Measurements from ENCODE around the gene ZNF276.
"Not testable (repeated sequence)": the region's sequence is repeated elsewhere in the genome, so short reads cannot be mapped to it uniquely, and the experiment has no call there.

Gene ZNF276

DNA sequence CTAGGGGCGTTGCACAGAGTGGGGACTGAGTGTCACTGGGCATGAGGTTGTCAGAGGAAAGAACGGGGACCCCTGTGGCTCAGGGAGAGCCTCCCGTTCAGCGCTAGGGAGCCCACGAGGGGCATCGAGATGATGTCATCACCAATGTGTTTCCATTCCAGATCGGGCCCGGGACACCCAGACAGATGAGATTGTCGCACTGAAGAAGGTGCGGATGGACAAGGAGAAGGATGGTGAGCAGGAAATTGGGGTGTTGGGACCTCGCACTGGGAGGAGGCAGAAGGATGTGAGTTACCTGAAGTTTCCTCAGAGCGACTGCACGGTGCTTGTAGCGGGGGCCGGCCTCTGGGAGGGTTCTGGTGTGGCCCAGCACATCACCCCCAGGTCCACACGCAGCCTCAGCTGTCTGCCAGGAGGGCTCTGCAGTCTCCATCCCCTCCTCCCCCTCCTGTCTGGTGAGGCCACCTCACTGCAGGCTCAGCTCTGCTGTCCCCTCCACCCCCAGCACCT lies 30.9 kb upstream of the ZNF276 start:
- Histone ChIP-seq H3K4me1 (ENCODE audit: control insufficient read depth, low read depth, low read length) (no peaks in the 10 kb centered on the region), H3K4me3 (ENCODE audit: low read length) (no peak overlapping the region), H3K27ac (ENCODE audit: low read length) (no peak overlapping the region), H3K36me3 (ENCODE audit: control insufficient read depth, low read depth, low read length) (peaks cover 29% of the 10 kb centered on the region), H3K9ac (ENCODE audit: low read length) (no peak overlapping the region), H3K27me3 (ENCODE audit: control insufficient read depth, insufficient read depth, low read length) (no peaks in the 10 kb centered on the region), H3K9me3 (ENCODE audit: control insufficient read depth, low read depth, low read length) (peaks cover 2% of the 10 kb centered on the region)

DNA sequence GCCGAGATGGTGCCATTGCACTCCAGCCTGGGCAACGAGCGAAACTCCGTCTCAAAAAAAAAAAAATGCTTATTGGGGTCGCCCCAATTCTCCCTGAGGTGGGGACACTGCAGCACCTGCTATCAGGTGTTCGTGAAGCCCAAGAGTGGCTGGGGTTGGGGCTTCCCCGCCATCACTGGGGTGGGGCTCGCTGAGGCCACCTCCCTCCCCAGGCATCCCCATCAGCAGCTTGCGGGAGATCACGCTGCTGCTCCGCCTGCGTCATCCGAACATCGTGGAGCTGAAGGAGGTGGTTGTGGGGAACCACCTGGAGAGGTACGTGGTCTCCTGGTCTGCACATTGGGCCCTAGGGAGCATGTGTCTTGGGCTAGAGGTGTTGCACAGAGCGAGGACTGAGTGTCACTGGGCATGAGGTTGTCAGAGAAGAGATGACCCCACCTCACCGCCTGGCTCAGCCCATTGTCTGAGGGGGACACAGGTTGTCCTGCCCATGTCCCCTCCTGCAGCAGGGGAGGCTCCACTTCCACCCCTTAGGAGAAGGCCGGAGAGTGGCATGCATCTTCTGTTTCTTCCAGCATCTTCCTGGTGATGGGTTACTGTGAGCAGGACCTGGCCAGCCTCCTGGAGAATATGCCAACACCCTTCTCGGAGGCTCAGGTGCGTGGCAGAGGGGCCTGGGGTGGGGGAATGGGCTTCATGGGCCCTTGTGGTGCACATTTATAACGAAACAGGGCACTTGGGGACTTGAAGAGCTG lies 29.9 kb upstream of the ZNF276 start:
- Histone ChIP-seq H3K36me3 (ENCODE audit: control insufficient read depth, low read depth, low read length) (peaks cover 29% of the 10 kb centered on the region), H3K4me1 (ENCODE audit: control insufficient read depth, low read depth, low read length) (no peaks in the 10 kb centered on the region), H3K9ac (ENCODE audit: low read length) (no peak overlapping the region), H3K4me3 (ENCODE audit: low read length) (no peak overlapping the region), H3K27ac (ENCODE audit: low read length) (no peak overlapping the region), H3K27me3 (ENCODE audit: control insufficient read depth, insufficient read depth, low read length) (no peaks in the 10 kb centered on the region), H3K9me3 (ENCODE audit: control insufficient read depth, low read depth, low read length) (no peaks in the 10 kb centered on the region)

DNA sequence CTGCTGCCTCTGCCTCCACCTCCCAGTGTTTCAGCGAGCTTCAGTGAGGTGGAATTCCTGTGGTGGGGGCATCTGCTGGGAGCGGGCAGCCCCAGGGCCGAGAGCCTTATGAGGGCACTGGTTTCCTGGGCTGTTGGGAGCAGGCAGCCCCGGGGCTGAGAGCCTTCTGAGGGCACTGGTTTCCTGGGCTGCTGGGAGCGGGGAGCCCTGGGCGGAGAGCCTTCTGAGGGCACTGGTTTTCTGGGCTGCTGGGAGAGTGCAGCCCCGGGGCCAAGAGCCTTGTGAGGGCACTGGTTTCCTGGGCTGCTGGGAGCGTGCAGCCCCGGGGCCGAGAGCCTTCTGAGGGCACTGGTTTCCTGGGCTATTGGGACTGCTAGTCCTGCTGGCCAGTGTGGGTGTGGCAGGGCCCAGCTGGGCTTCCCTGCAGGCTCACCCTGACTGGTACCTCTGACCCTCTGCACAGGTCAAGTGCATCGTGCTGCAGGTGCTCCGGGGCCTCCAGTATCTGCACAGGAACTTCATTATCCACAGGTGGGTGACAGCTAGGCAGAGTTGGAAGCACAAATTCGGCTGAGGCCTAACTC lies 29.3 kb upstream of the ZNF276 start:
- no peaks in the 10 kb centered on the region for H3K9me3 ChIP-seq (ENCODE audit: control insufficient read depth, low read depth, low read length)
- no peak overlapping the region for H3K27ac ChIP-seq (ENCODE audit: low read length)
- H3K4me1 ChIP-seq (ENCODE audit: control insufficient read depth, low read depth, low read length), result no peaks in the 10 kb centered on the region
- H3K4me3 ChIP-seq (ENCODE audit: low read length), result no peak overlapping the region
- H3K27me3 ChIP-seq (ENCODE audit: control insufficient read depth, insufficient read depth, low read length), result no peaks in the 10 kb centered on the region
- no peak overlapping the region for H3K9ac ChIP-seq (ENCODE audit: low read length)
- H3K36me3 ChIP-seq (ENCODE audit: control insufficient read depth, low read depth, low read length), result peaks cover 29% of the 10 kb centered on the region

DNA sequence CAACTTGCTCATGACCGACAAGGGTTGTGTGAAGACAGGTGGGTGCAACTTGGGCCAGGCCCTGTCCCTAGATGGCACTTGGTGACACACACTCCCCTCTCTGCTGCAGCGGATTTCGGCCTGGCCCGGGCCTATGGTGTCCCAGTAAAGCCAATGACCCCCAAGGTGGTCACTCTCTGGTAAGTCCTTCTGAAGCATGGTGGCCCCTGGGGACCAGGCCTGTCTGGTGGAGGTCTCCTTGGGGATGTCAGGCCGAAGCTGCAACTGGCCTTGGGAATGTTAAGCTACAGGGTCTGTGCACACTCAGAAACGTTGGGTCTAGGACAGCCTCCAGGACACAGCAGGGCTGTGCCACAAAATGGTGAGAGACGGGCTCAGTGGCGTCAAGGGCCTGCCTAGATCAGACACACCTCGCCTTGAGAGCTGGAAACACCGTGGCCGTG lies 28.0 kb upstream of the ZNF276 start:
- no peaks in the 10 kb centered on the region for H3K4me1 ChIP-seq (ENCODE audit: control insufficient read depth, low read depth, low read length)
- H3K27me3 ChIP-seq (ENCODE audit: control insufficient read depth, insufficient read depth, low read length), result no peaks in the 10 kb centered on the region
- H3K27ac ChIP-seq (ENCODE audit: low read length), result no peak overlapping the region
- no peak overlapping the region for H3K4me3 ChIP-seq (ENCODE audit: low read length)
- H3K36me3 ChIP-seq (ENCODE audit: control insufficient read depth, low read depth, low read length), result peaks cover 29% of the 10 kb centered on the region
- H3K9me3 ChIP-seq (ENCODE audit: control insufficient read depth, low read depth, low read length), result no peaks in the 10 kb centered on the region
- no peak overlapping the region for H3K9ac ChIP-seq (ENCODE audit: low read length)

DNA sequence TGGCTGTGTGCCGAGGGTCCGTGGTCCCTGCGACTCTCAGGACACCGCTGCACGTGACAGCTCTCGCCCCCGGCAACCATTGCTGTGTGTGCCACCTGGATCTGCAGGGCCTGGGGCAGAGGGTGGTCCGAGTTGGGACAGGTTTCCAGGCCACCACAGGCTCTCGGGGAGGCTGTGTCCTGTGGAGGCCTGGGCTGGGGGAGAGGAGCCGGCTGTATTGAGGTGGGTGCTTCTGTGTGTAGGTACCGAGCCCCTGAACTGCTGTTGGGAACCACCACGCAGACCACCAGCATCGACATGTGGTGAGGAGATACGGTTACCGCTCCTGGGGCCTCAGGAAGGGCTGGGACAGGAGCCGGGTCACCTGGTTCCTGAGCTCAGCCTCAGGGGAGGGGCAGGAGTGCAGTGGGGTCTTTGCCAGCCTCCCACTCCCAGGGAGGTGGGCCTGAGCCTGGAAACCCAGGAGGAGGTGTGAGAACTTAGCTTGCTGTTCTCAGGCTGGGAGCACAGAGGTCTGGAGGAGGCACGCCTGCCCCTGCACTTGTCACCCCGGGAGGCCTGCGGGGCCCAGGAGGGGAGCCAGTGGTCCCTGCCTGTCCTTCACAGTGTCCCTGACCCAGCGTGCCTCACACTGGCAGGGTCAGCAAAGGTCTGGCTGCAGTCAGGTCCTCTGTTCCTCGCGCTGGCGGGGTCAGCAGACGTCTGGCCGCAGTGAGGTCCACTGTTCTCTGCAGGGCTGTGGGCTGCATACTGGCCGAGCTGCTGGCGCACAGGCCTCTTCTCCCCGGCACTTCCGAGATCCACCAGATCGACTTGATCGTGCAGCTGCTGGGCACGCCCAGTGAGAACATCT lies 27.2 kb upstream of the ZNF276 start:
- no peaks in the 10 kb centered on the region for H3K27me3 ChIP-seq (ENCODE audit: control insufficient read depth, insufficient read depth, low read length)
- H3K27ac ChIP-seq (ENCODE audit: low read length), result no peak overlapping the region
- no peak overlapping the region for H3K4me3 ChIP-seq (ENCODE audit: low read length)
- no peaks in the 10 kb centered on the region for H3K9me3 ChIP-seq (ENCODE audit: control insufficient read depth, low read depth, low read length)
- peaks cover under 1% of the 10 kb centered on the region for H3K4me1 ChIP-seq (ENCODE audit: control insufficient read depth, low read depth, low read length)
- no peak overlapping the region for H3K9ac ChIP-seq (ENCODE audit: low read length)
- peaks cover 27% of the 10 kb centered on the region for H3K36me3 ChIP-seq (ENCODE audit: control insufficient read depth, low read depth, low read length)

DNA sequence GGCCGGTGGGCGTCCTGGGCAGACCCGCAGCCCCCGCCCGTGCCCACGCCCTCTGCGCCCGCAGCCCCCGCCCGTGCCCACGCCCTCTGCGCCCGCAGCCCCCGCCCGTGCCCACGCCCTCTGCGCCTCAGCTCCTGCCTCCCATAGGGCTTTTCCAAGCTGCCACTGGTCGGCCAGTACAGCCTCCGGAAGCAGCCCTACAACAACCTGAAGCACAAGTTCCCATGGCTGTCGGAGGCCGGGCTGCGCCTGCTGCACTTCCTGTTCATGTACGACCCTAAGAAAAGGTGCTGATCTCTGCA lies 26.6 kb upstream of the ZNF276 start:
- peaks cover 27% of the 10 kb centered on the region for H3K36me3 ChIP-seq (ENCODE audit: control insufficient read depth, low read depth, low read length)
- not testable (repeated sequence) for H3K27ac ChIP-seq (ENCODE audit: low read length); H3K4me3 ChIP-seq (ENCODE audit: low read length); H3K9ac ChIP-seq (ENCODE audit: low read length); H3K4me1 ChIP-seq (ENCODE audit: control insufficient read depth, low read depth, low read length); H3K27me3 ChIP-seq (ENCODE audit: control insufficient read depth, insufficient read depth, low read length); H3K9me3 ChIP-seq (ENCODE audit: control insufficient read depth, low read depth, low read length)

DNA sequence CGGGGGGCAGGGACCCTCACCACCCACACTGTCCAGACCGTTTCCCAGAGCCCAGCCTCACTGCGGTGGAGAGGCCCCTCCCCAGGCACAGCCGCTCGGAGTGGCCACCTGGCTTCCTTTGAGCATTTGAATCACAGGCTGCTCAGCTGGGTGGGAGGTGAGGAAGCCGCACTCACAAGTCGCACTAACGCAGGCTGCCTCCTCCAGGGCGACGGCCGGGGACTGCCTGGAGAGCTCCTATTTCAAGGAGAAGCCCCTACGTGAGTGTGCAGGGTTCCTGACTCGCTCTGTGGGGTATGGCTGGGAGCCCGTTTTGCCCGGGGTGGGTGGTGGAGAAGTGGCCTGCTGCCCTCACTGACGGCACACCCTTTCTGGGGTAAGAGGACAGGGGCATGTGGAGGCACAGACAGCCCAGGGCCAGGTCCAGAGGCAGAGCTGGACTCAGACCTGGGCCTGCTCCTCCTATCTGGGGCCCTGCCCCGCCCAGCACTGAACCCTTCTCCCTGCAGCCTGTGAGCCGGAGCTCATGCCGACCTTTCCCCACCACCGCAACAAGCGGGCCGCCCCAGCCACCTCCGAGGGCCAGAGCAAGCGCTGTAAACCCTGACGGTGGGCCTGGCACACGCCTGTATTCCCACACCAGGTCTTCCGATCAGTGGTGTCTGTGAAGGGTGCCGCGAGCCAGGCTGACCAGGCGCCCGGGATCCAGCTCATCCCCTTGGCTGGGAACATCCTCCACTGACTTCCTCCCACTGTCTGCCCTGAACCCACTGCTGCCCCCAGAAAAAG lies 26.1 kb upstream of the ZNF276 start:
- Histone ChIP-seq H3K4me1 (ENCODE audit: control insufficient read depth, low read depth, low read length) (peaks cover 7% of the 10 kb centered on the region), H3K9ac (ENCODE audit: low read length) (no peak overlapping the region), H3K27ac (ENCODE audit: low read length) (no peak overlapping the region), H3K9me3 (ENCODE audit: control insufficient read depth, low read depth, low read length) (no peaks in the 10 kb centered on the region), H3K36me3 (ENCODE audit: control insufficient read depth, low read depth, low read length) (peaks cover 27% of the 10 kb centered on the region), H3K4me3 (ENCODE audit: low read length) (no peak overlapping the region), H3K27me3 (ENCODE audit: control insufficient read depth, insufficient read depth, low read length) (no peaks in the 10 kb centered on the region)

DNA sequence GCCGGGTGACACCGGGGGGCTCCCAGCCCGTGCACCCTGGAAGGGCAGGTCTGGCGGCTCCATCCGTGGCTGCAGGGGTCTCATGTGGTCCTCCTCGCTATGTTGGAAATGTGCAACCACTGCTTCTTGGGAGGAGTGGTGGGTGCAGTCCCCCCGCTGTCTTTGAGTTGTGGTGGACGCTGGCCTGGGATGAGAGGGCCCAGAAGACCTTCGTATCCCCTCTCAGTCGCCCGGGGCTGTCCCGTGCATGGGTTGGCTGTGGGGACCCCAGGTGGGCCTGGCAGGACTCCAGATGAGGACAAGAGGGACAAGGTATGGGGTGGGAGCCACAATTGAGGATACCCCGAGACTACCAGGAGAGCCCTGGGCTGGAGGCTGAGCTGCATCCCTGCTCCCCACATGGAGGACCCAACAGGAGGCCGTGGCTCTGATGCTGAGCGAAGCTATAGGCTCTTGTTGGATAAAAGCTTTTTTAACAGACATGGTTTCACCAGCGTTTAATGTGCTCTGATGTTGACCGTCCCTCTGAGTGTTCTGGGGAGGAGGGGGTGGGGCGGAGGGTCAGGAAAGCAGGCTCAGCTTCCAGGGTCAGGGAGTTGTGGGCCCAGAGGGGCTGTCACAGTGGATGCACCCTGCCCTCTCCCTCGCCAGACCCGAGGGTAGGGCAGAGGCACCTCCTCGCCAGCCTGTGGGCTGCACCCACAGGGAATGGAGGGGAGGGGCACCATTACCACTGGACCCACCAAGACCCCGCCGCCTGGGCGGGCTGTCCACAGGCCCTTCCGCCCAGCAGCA lies 25.3 kb upstream of the ZNF276 start:
- Histone ChIP-seq H3K36me3 (ENCODE audit: control insufficient read depth, low read depth, low read length) (peaks cover 24% of the 10 kb centered on the region), H3K4me1 (ENCODE audit: control insufficient read depth, low read depth, low read length) (peaks cover 10% of the 10 kb centered on the region), H3K9me3 (ENCODE audit: control insufficient read depth, low read depth, low read length) (no peaks in the 10 kb centered on the region), H3K9ac (ENCODE audit: low read length) (no peak overlapping the region), H3K27me3 (ENCODE audit: control insufficient read depth, insufficient read depth, low read length) (no peaks in the 10 kb centered on the region), H3K4me3 (ENCODE audit: low read length) (no peak overlapping the region), H3K27ac (ENCODE audit: low read length) (no peak overlapping the region)

DNA sequence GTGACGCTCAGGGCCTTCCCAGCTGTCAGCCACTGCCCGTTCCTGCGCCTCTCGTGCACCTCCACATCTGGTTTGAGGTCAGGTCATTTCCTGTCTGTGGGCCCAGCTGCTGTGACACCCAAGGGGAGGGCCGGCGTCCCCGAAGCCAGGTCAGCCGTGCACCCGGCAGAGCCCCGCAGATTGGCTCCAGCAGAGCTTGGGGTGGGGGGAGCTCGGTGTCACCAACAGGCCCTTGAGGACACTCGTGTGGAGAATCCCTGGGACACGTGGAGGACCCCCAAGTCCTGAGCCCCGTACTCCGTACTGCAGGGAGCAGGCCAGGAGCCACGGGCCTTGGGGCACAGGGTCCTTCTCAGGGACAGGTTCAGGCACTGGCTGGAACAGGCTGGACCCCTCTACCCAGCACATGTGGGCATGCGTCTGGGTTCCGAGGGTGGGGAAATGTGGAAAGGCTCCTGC lies 24.6 kb upstream of the ZNF276 start:
- Histone ChIP-seq H3K27ac (ENCODE audit: low read length) (no peak overlapping the region), H3K4me3 (ENCODE audit: low read length) (no peak overlapping the region), H3K27me3 (ENCODE audit: control insufficient read depth, insufficient read depth, low read length) (no peaks in the 10 kb centered on the region), H3K9me3 (ENCODE audit: control insufficient read depth, low read depth, low read length) (no peaks in the 10 kb centered on the region), H3K36me3 (ENCODE audit: control insufficient read depth, low read depth, low read length) (peaks cover 18% of the 10 kb centered on the region), H3K9ac (ENCODE audit: low read length) (no peak overlapping the region), H3K4me1 (ENCODE audit: control insufficient read depth, low read depth, low read length) (peaks cover 10% of the 10 kb centered on the region)

DNA sequence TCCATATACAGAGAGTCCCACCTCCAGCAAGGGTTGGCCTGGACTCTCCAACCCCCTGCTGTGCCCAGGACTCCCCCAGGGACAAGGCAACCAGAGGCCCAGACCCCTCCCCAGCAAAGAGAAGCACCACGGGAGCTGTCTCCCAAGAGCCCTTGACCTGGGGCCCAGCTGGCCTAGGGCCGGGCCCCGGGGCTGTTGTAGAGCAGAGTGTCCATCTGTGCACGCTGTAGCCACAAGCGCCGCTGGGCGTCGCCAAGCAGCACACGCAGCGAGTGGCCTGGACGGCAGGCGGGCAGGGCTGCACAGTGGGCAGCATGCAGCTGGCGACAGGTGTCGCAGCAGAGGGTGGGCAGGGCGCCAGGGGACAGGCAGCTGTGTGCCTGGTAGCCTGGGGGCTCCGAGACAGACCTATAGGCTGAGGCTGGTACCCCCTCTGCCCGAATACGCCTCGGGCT lies 24.1 kb upstream of the ZNF276 start:
- no peak overlapping the region for H3K9ac ChIP-seq (ENCODE audit: low read length)
- peaks cover 10% of the 10 kb centered on the region for H3K4me1 ChIP-seq (ENCODE audit: control insufficient read depth, low read depth, low read length)
- no peak overlapping the region for H3K27ac ChIP-seq (ENCODE audit: low read length)
- H3K36me3 ChIP-seq (ENCODE audit: control insufficient read depth, low read depth, low read length), result peaks cover 13% of the 10 kb centered on the region
- no peak overlapping the region for H3K4me3 ChIP-seq (ENCODE audit: low read length)
- no peaks in the 10 kb centered on the region for H3K27me3 ChIP-seq (ENCODE audit: control insufficient read depth, insufficient read depth, low read length)
- H3K9me3 ChIP-seq (ENCODE audit: control insufficient read depth, low read depth, low read length), result no peaks in the 10 kb centered on the region

Measured in iPS-18a (cell line).